B cell (primary cell): Measurements from ENCODE around the gene PRDM2. TPM values are rescaled to one million over a fixed set of nuclear protein-coding genes. Genes with fewer than 3 reads are reported as not detected.

Experiments
- ATAC-seq: fragments of 200-7000 bp; cut with Tn5 transposase; one replicate; pipeline ENCODE4 v1.10.0; 2021; ENCODE audit warnings: low read depth, mild to moderate bottlenecking, moderate number of reproducible peaks, moderate library complexity
- CTCF ChIA-PET: fragments of 350-600 bp; sonication (Branson Sonifier 250); formaldehyde crosslinking; loops from one replicate; lab custom pipeline; 2021; ENCODE audit warnings: antibody characterized with exemption, inconsistent platforms; lab: Charles Lee
- POLR2A ChIA-PET: fragments of 350-600 bp; sonication (Branson Sonifier 250); formaldehyde crosslinking; loops from one replicate; lab custom pipeline; 2021; ENCODE audit warnings: antibody characterized with exemption; lab: Charles Lee
- DNase-seq: peaks from one replicate; pipeline ENCODE4 v3.0.0; 2013
- H2AFZ ChIP-seq: 2 replicates; pipeline ENCODE4 v1.6.1; 2012; ENCODE audit warnings: mild to moderate bottlenecking, low read depth, low read length; ENCODE audit not compliant: insufficient read depth, poor library complexity, severe bottlenecking
- H3K27ac ChIP-seq, 2 donors: 1 replicate in 1 of 2; 2 replicates in 1 of 2; pipeline ENCODE4 v1.5.1; 2012 to 2013; ENCODE audit warnings: low read length in 2 of 2, mild to moderate bottlenecking in 2 of 2, moderate library complexity in 1 of 2
- H3K27me3 ChIP-seq, 4 experiments: fragments of 200-600 bp in 1 of 4; sonication (generic) in 1 of 4; replicated peaks in 1 of 4; 1 replicate in 2 of 4; 2 replicates in 2 of 4; pipeline versions ENCODE4 v1.6.1 to v1.7.0; 2013 to 2016; ENCODE audit warnings: low read length in 3 of 4, mild to moderate bottlenecking in 2 of 4, mixed read lengths in 1 of 4, moderate library complexity in 1 of 4; ENCODE audit not compliant: insufficient read depth in 4 of 4, control insufficient read depth in 3 of 4; ENCODE audit errors: control extremely low read depth in 1 of 4
- H3K36me3 ChIP-seq, 2 experiments: replicated peaks in 1 of 2; 1 replicate in 1 of 2; 2 replicates in 1 of 2; pipeline versions ENCODE4 v1.6.1 to v1.7.1; 2013; ENCODE audit warnings: low read length in 1 of 2; ENCODE audit not compliant: insufficient read depth in 2 of 2, control insufficient read depth in 1 of 2; ENCODE audit errors: control extremely low read depth in 1 of 2, extremely low read depth in 1 of 2
- H3K4me1 ChIP-seq, 2 donors: fragments of 200-600 bp in 1 of 2; sonication (generic) in 1 of 2; 1 replicate in 1 of 2; 2 replicates in 1 of 2; pipeline versions ENCODE4 v1.5.1 to v1.6.1; 2013 to 2017; ENCODE audit warnings: low read length in 2 of 2; ENCODE audit not compliant: control insufficient read depth in 2 of 2, insufficient read depth in 2 of 2
- H3K4me2 ChIP-seq: replicated peaks from 2 replicates; pipeline ENCODE3; 2012; ENCODE audit warnings: mild to moderate bottlenecking, low read depth, low read length; ENCODE audit not compliant: poor library complexity, severe bottlenecking
- H3K4me3 ChIP-seq, 5 experiments: fragments of 200-600 bp in 1 of 5; sonication (generic) in 1 of 5; 1 replicate in 3 of 5; 2 replicates in 2 of 5; pipeline versions ENCODE4 v1.5.1 to v1.7.0; 2011 to 2016; ENCODE audit warnings: low read length in 4 of 5, mild to moderate bottlenecking in 4 of 5, low read depth in 2 of 5, control low read depth in 1 of 5, moderate library complexity in 1 of 5; ENCODE audit not compliant: insufficient read depth in 1 of 5; ENCODE audit errors: control extremely low read depth in 1 of 5, extremely low read depth in 1 of 5
- H3K79me2 ChIP-seq: fragments of 200-600 bp; sonication (generic); one replicate; pipeline ENCODE4 v1.6.0; 2016; ENCODE audit warnings: low read length; ENCODE audit not compliant: control insufficient read depth, insufficient read depth
- H3K9ac ChIP-seq: fragments of 200-600 bp; sonication (generic); 2 replicates; pipeline ENCODE4 v1.6.1; 2017; ENCODE audit warnings: mild to moderate bottlenecking, low read length, moderate library complexity
- H3K9me3 ChIP-seq, 3 donors: one replicate each; pipeline versions ENCODE4 v1.6.1 to v1.7.1; 2013; ENCODE audit warnings: low read length in 2 of 3; ENCODE audit not compliant: control insufficient read depth in 2 of 3, insufficient read depth in 1 of 3; ENCODE audit errors: control extremely low read depth in 1 of 3
- H4K20me1 ChIP-seq: 2 replicates; pipeline ENCODE4 v1.6.0; 2012; ENCODE audit warnings: mild to moderate bottlenecking, low read length; ENCODE audit not compliant: insufficient read depth, control insufficient read depth, poor library complexity, severe bottlenecking
- H3K27ac Mint-ChIP-seq: one replicate; pipeline ENCODE4 v1.8.0; 2021; ENCODE audit warnings: mixed read lengths
- H3K27me3 Mint-ChIP-seq: one replicate; pipeline ENCODE4 v1.8.0; 2021; ENCODE audit warnings: mixed read lengths
- H3K4me1 Mint-ChIP-seq: one replicate; pipeline ENCODE4 v1.8.0; 2021; ENCODE audit warnings: mixed read lengths
- H3K4me3 Mint-ChIP-seq: one replicate; pipeline ENCODE4 v1.8.0; 2021; ENCODE audit warnings: mixed read lengths
- H3K9me3 Mint-ChIP-seq: one replicate; pipeline ENCODE4 v1.8.0; 2022; ENCODE audit warnings: mixed read lengths; ENCODE audit not compliant: insufficient read depth
- EZH2 ChIP-seq: IDR thresholded peaks from 2 replicates; pipeline ENCODE4 v1.6.1; 2012; ENCODE audit warnings: borderline replicate concordance, low read depth, mild to moderate bottlenecking, moderate library complexity, low read length; ENCODE audit not compliant: insufficient read depth, poor library complexity, severe bottlenecking
- WGBS: methylation state at CpG from one replicate; pipeline ENCODE4 v1.1.5; 2013; ENCODE audit warnings: missing lambda C conversion rate; ENCODE audit not compliant: insufficient coverage; 5-methylcytosine and 5-hydroxymethylcytosine counted together
- intact Hi-C: fragments of 100-400 bp; cut with micrococcal nuclease; formaldehyde crosslinking; loops from one replicate; pipeline ENCODE4 v1.10.0; 2022
- polyA plus RNA-seq: library from polyadenylated mRNA; depleted of rRNA; stranded (reverse); fragments of >200 nt; gene quantifications from 2 replicates; pipeline ENCODE4 v1.2.3, GENCODE V29; 2012
- small RNA-seq: library from RNA; depleted of rRNA; stranded (forward); fragments of <200 nt; gene quantifications from one replicate; pipeline ENCODE3, GENCODE V24; 2012; ENCODE audit warnings: low replicate concordance, low read depth; ENCODE audit not compliant: insufficient read length
- total RNA-seq, 2 donors: library from RNA; stranded (reverse); fragments of 120-200 nt in 1 of 2; gene quantifications; 1 replicate in 1 of 2; 2 replicates in 1 of 2; pipeline versions ENCODE4 v1.2.3 to v1.2.4, GENCODE V29; 2013 to 2022
- TF ChIP-seq, protein P1 (sequence below): fragments of 200-600 bp; IDR thresholded peaks from one replicate; pipeline ENCODE4 v1.8.0; 2022; ENCODE audit warnings: antibody characterized with exemption, mild to moderate bottlenecking

The PRDM2 gene
- total and polyA plus RNA-seq, 2 donors (not counting 1 experiment from before 2014, with no cell fraction given): 50.1 to 432 TPM

GRCh38 chr1:13871886-13872285 lies 171.9 kb downstream of the PRDM2 start:
- 89% methylated on average over 3 of the region's 3 CpGs for WGBS
- H3K4me1 Mint-ChIP-seq: no peaks in the 10 kb centered on the region
- H3K9me3 Mint-ChIP-seq: peaks cover 6% of the 10 kb centered on the region
- ChIA-PET POLR2A (no interaction called here), CTCF (no interaction called here)
- H3K36me3 ChIP-seq: no peaks in the 10 kb centered on the region
- H3K9me3 ChIP-seq: peaks cover 0 to 2% (median 0%) of the 10 kb centered on the region in 3 donors
- no peaks in the 10 kb centered on the region for H3K4me1 ChIP-seq
- H3K27me3 ChIP-seq: no peaks in the 10 kb centered on the region
- TF ChIP-seq EZH2: no peak
- TF ChIP-seq, protein P1, sequence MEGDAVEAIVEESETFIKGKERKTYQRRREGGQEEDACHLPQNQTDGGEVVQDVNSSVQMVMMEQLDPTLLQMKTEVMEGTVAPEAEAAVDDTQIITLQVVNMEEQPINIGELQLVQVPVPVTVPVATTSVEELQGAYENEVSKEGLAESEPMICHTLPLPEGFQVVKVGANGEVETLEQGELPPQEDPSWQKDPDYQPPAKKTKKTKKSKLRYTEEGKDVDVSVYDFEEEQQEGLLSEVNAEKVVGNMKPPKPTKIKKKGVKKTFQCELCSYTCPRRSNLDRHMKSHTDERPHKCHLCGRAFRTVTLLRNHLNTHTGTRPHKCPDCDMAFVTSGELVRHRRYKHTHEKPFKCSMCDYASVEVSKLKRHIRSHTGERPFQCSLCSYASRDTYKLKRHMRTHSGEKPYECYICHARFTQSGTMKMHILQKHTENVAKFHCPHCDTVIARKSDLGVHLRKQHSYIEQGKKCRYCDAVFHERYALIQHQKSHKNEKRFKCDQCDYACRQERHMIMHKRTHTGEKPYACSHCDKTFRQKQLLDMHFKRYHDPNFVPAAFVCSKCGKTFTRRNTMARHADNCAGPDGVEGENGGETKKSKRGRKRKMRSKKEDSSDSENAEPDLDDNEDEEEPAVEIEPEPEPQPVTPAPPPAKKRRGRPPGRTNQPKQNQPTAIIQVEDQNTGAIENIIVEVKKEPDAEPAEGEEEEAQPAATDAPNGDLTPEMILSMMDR: no peak
- DNase-seq: no peak
- no peak overlapping the region for H3K9ac ChIP-seq
- intact Hi-C loops: no loop called here
- H2AFZ ChIP-seq: no peak overlapping the region
- H3K4me3 Mint-ChIP-seq: no peak overlapping the region
- no peak overlapping the region for H3K27ac ChIP-seq
- H3K4me2 ChIP-seq: no peak overlapping the region
- no peak overlapping the region for H3K27ac Mint-ChIP-seq
- ATAC-seq: no peak
- H3K79me2 ChIP-seq: no peaks in the 10 kb centered on the region
- no peaks in the 10 kb centered on the region for H4K20me1 ChIP-seq
- H3K27me3 Mint-ChIP-seq: peaks cover 40% of the 10 kb centered on the region
- no peak overlapping the region for H3K4me3 ChIP-seq

GRCh38 chr1:13873032-13873431 lies 173.0 kb downstream of the PRDM2 start:
- peaks cover 0 to 5% (median 0%) of the 10 kb centered on the region in 4 experiments for H3K27me3 ChIP-seq
- intact Hi-C loops: no loop called here
- TF ChIP-seq, protein P1: no peak
- no peak for TF ChIP-seq EZH2
- ATAC-seq (no peak), DNase-seq (no peak)
- no peaks in the 10 kb centered on the region for H3K79me2 ChIP-seq
- H3K4me2 ChIP-seq: no peak overlapping the region
- no peak overlapping the region for H3K27ac ChIP-seq
- peaks cover 0 to 2% (median 0%) of the 10 kb centered on the region in 3 donors for H3K9me3 ChIP-seq
- H3K4me3 Mint-ChIP-seq: no peak overlapping the region
- no peak overlapping the region for H3K9ac ChIP-seq
- no peak overlapping the region for H2AFZ ChIP-seq
- no peaks in the 10 kb centered on the region for H4K20me1 ChIP-seq
- H3K4me1 Mint-ChIP-seq: no peaks in the 10 kb centered on the region
- ChIA-PET CTCF (no interaction called here), POLR2A (interaction anchor here (0.7 kb wide), 1 partner anchor 78 kb away, joined by 3 read pairs; no protein-coding TSS in a partner anchor)
- no peak overlapping the region for H3K27ac Mint-ChIP-seq
- H3K4me1 ChIP-seq: no peaks in the 10 kb centered on the region
- no peaks in the 10 kb centered on the region for H3K36me3 ChIP-seq
- 91% methylated on average over 4 of the region's 6 CpGs for WGBS
- peaks cover 6% of the 10 kb centered on the region for H3K9me3 Mint-ChIP-seq
- H3K4me3 ChIP-seq: no peak overlapping the region
- H3K27me3 Mint-ChIP-seq: peaks cover 37% of the 10 kb centered on the region

Small RNAs within 50 kb of the gene (small RNA-seq; reads per million reads assigned to genes)
- gene RF00564: not detected

Other genes with a start within 250 kb of the PRDM2 start
- not detected in 2 replicates for gene LRRC38, start 186.2 kb upstream of the PRDM2 start, total RNA-seq
- gene LRRC38, start 186.2 kb upstream of the PRDM2 start, polyA plus RNA-seq: not detected in 2 replicates
- gene PDPN, start 116.4 kb upstream of the PRDM2 start, total RNA-seq: 0.27 TPM in 1 of 2 replicates, not detected in the other
- gene PDPN, start 116.4 kb upstream of the PRDM2 start, polyA plus RNA-seq: not detected in 2 replicates